Measurements from ENCODE around the gene LCOR.
"Not testable (repeated sequence)": the region's sequence is repeated elsewhere in the genome, so short reads cannot be mapped to it uniquely, and the experiment has no call there.

The LCOR gene

GRCh38 chr10:96935810-96936209 is 103.7 kb downstream of the LCOR start:
- DNase-seq (ENCODE audit: low read depth), result no peak

GRCh38 chr10:96943161-96943560 is 111.1 kb downstream of the LCOR start:
- DNase-seq (ENCODE audit: low read depth), result not testable (repeated sequence)

- no peak for DNase-seq (ENCODE audit: low read depth)
These were observed 114.9 kb downstream of the LCOR start for GRCh38 chr10:96947036-96947435.

- DNase-seq (ENCODE audit: low read depth), result no peak
These were observed 117.1 kb downstream of the LCOR start for GRCh38 chr10:96949039-96949683.

- no peak for DNase-seq (ENCODE audit: low read depth)
These were observed 119.9 kb downstream of the LCOR start for GRCh38 chr10:96951954-96952353.

GRCh38 chr10:96955794-96956193 is 123.7 kb downstream of the LCOR start:
- no peak for DNase-seq (ENCODE audit: low read depth)

- DNase-seq (ENCODE audit: low read depth), result no peak
These were observed 126.0 kb downstream of the LCOR start for GRCh38 chr10:96958071-96958470.

- no peak for DNase-seq (ENCODE audit: low read depth)
These were observed 127.6 kb downstream of the LCOR start for GRCh38 chr10:96959733-96960132.

- DNase-seq (ENCODE audit: low read depth), result no peak
These were observed 128.8 kb downstream of the LCOR start for GRCh38 chr10:96960872-96961271.

- no peak for DNase-seq (ENCODE audit: low read depth)
These were observed 132.0 kb downstream of the LCOR start for GRCh38 chr10:96964131-96964530.

- no peak for DNase-seq (ENCODE audit: low read depth)
These were observed 135.7 kb downstream of the LCOR start for GRCh38 chr10:96967847-96968246.

- no peak for DNase-seq (ENCODE audit: low read depth)
These were observed 136.8 kb downstream of the LCOR start for GRCh38 chr10:96968682-96969423.

GRCh38 chr10:96971324-96971723 is 139.2 kb downstream of the LCOR start:
- DNase-seq (ENCODE audit: low read depth), result no peak

GRCh38 chr10:96972264-96972663 is 140.2 kb downstream of the LCOR start:
- DNase-seq (ENCODE audit: low read depth), result no peak

- DNase-seq (ENCODE audit: low read depth), result no peak
These were observed 142.0 kb downstream of the LCOR start for GRCh38 chr10:96973809-96974747.

- DNase-seq (ENCODE audit: low read depth), result no peak
These were observed 143.0 kb downstream of the LCOR start for GRCh38 chr10:96975136-96975535.

GRCh38 chr10:96978621-96979154 is 146.6 kb downstream of the LCOR start:
- no peak for DNase-seq (ENCODE audit: low read depth)

GRCh38 chr10:96982149-96982930 is 150.2 kb downstream of the LCOR start:
- DNase-seq (ENCODE audit: low read depth), result no peak

- no peak for DNase-seq (ENCODE audit: low read depth)
These were observed 152.5 kb downstream of the LCOR start for GRCh38 chr10:96984541-96985131.

- no peak for DNase-seq (ENCODE audit: low read depth)
These were observed 154.2 kb downstream of the LCOR start for GRCh38 chr10:96986200-96986856.

Measured in activated T-helper 1 cell treated with Interleukin-2 at 50 U/mL for 16 hours (primary cell).